ENCODE data around the gene DGCR8.

The DGCR8 gene

GRCh38 chr22:20035375-20036083 lies 44.5 kb upstream of the DGCR8 start:
- TF ChIP-seq CTCF (conservative IDR thresholded peaks at IDR 0.05; ENCODE audit: low read depth): no peak
- POLR2A ChIA-PET (ENCODE audit: low non-redundant PET): interaction anchor here (0.5 kb wide), 1 partner anchor 10 kb away, joined by 6 read pairs; no protein-coding TSS in a partner anchor
- no peak overlapping the region for H3K27ac ChIP-seq
- CTCF ChIA-PET: no interaction called here
- DNase-seq (ENCODE audit: low spot score): no peak

GRCh38 chr22:20036084-20036482 lies 44.0 kb upstream of the DGCR8 start:
- POLR2A ChIA-PET (ENCODE audit: low non-redundant PET): no interaction called here
- H3K27ac ChIP-seq: no peak overlapping the region
- CTCF ChIA-PET: no interaction called here
- no peak for TF ChIP-seq CTCF (conservative IDR thresholded peaks at IDR 0.05; ENCODE audit: low read depth)
- DNase-seq (ENCODE audit: low spot score): no peak

- no peak overlapping the region for H3K27ac ChIP-seq
- no peak for DNase-seq (ENCODE audit: low spot score)
- POLR2A ChIA-PET (ENCODE audit: low non-redundant PET): no interaction called here
- CTCF ChIA-PET: no interaction called here
- no peak for TF ChIP-seq CTCF (conservative IDR thresholded peaks at IDR 0.05; ENCODE audit: low read depth)
Measured at GRCh38 chr22:20036535-20037392, 43.3 kb upstream of the DGCR8 start.

- ChIA-PET CTCF (no interaction called here), POLR2A (ENCODE audit: low non-redundant PET) (no interaction called here)
- no peak for TF ChIP-seq CTCF (conservative IDR thresholded peaks at IDR 0.05; ENCODE audit: low read depth)
- H3K27ac ChIP-seq: no peak overlapping the region
- no peak for DNase-seq (ENCODE audit: low spot score)
Measured at GRCh38 chr22:20037419-20037818, 42.6 kb upstream of the DGCR8 start.

- ChIA-PET CTCF (no interaction called here), POLR2A (ENCODE audit: low non-redundant PET) (no interaction called here)
- no peak for TF ChIP-seq CTCF (conservative IDR thresholded peaks at IDR 0.05; ENCODE audit: low read depth)
- DNase-seq (ENCODE audit: low spot score): no peak
- H3K27ac ChIP-seq: no peak overlapping the region
Measured at GRCh38 chr22:20038574-20038973, 41.5 kb upstream of the DGCR8 start.

GRCh38 chr22:20039683-20040325 lies 40.2 kb upstream of the DGCR8 start:
- no peak for TF ChIP-seq CTCF (conservative IDR thresholded peaks at IDR 0.05; ENCODE audit: low read depth)
- H3K27ac ChIP-seq: no peak overlapping the region
- ChIA-PET CTCF (no interaction called here), POLR2A (ENCODE audit: low non-redundant PET) (no interaction called here)
- no peak for DNase-seq (ENCODE audit: low spot score)
